OCI-LY7 (cell line): ENCODE measurements around the gene ACVR1C. TPM values are rescaled to one million over a fixed set of nuclear protein-coding genes. Genes with fewer than 3 reads are reported as not detected.
A peak's percentile ranks its signal among the peaks of the same experiment; 100 is the strongest.

Source experiments
- BruUV-seq: library from RNA; stranded (reverse); fragments of 400-500 nt; replicated peaks from 2 replicates; lab custom pipeline; 2021; lab: Mats Ljungman, UMichigan
- CTCF ChIA-PET: fragments of 300-600 bp; sonication (Branson Sonifier 250); formaldehyde crosslinking; loops from one replicate; lab custom pipeline; 2022; ENCODE audit warnings: antibody characterized with exemption; ENCODE audit not compliant: unreplicated experiment; lab: Charles Lee
- POLR2A ChIA-PET: fragments of 300-600 bp; sonication (Branson Sonifier 250); formaldehyde crosslinking; loops from one replicate; lab custom pipeline; 2022; ENCODE audit warnings: antibody characterized with exemption; lab: Charles Lee
- DNase-seq: peaks from one replicate; pipeline ENCODE4 v3.0.0-alpha.2; 2015; ENCODE audit warnings: low spot score
- H2AFZ ChIP-seq: fragments of 200-600 bp; sonication (generic), shearing (Covaris generic); 2 replicates; pipeline ENCODE4 v1.6.1; 2014; ENCODE audit warnings: mild to moderate bottlenecking, antibody characterized with exemption, low read length, moderate library complexity
- H3K27ac ChIP-seq: fragments of 200-600 bp; sonication (generic); 2 replicates; pipeline ENCODE4 v1.5.1; 2014; ENCODE audit warnings: mixed run types, low read depth, mild to moderate bottlenecking, moderate library complexity, low read length, inconsistent platforms; ENCODE audit not compliant: poor library complexity, severe bottlenecking
- H3K36me3 ChIP-seq: fragments of 200-600 bp; sonication (generic); 2 replicates; pipeline ENCODE4 v1.6.1; 2014; ENCODE audit warnings: mild to moderate bottlenecking, antibody characterized with exemption, low read length, moderate library complexity, mixed read lengths; ENCODE audit not compliant: insufficient read depth
- H3K4me1 ChIP-seq: fragments of 200-600 bp; sonication (generic); 2 replicates; pipeline ENCODE4 v1.5.1; 2014; ENCODE audit warnings: mild to moderate bottlenecking, low read length; ENCODE audit not compliant: insufficient read depth, poor library complexity, severe bottlenecking
- H3K4me2 ChIP-seq: fragments of 200-600 bp; sonication (generic); 2 replicates; pipeline ENCODE4 v1.6.1; 2014; ENCODE audit warnings: mild to moderate bottlenecking, low read length
- H3K4me3 ChIP-seq: fragments of 200-600 bp; sonication (generic); 2 replicates; pipeline ENCODE4 v1.5.1; 2014; ENCODE audit warnings: mild to moderate bottlenecking, low read depth, low read length; ENCODE audit not compliant: poor library complexity, severe bottlenecking
- H3K79me2 ChIP-seq: fragments of 200-600 bp; sonication (generic); 2 replicates; pipeline ENCODE4 v1.6.1; 2016; ENCODE audit warnings: low read depth, mild to moderate bottlenecking, low read length, moderate library complexity, mixed read lengths; ENCODE audit not compliant: insufficient read depth
- H3K9me2 ChIP-seq: fragments of 200-600 bp; sonication (generic); 2 replicates; pipeline ENCODE4 v1.6.1; 2016; ENCODE audit warnings: mild to moderate bottlenecking, low read length, mixed read lengths; ENCODE audit not compliant: insufficient read depth
- H3K9me3 ChIP-seq: fragments of 200-600 bp; sonication (generic); 2 replicates; pipeline ENCODE4 v1.6.1; 2014; ENCODE audit warnings: mild to moderate bottlenecking, mixed run types, low read length, mixed read lengths
- H4K20me1 ChIP-seq: fragments of 200-600 bp; sonication (generic); 2 replicates; pipeline ENCODE4 v1.6.1; 2014; ENCODE audit warnings: mild to moderate bottlenecking, antibody characterized with exemption, low read length, moderate library complexity, mixed read lengths; ENCODE audit not compliant: insufficient read depth
- CTCF ChIP-seq: fragments of 200-600 bp; sonication (generic); conservative IDR thresholded peaks from 2 replicates; pipeline ENCODE4 v1.5.1; 2014; ENCODE audit warnings: mild to moderate bottlenecking, antibody characterized with exemption, low read length, moderate library complexity, mixed read lengths
- EZH2phosphoT487 ChIP-seq: fragments of 200-600 bp; sonication (generic); IDR thresholded peaks from 2 replicates; pipeline ENCODE4 v1.6.1; 2018; ENCODE audit warnings: low read depth, borderline replicate concordance, mild to moderate bottlenecking, mixed run types, antibody characterized with exemption, low read length, moderate library complexity, mixed read lengths
- intact Hi-C: fragments of 100-400 bp; cut with micrococcal nuclease; formaldehyde crosslinking; loops from one replicate; pipeline ENCODE4 v1.10.0; 2022; ENCODE audit not compliant: unreplicated experiment
- total RNA-seq, 2 experiments: library from RNA; depleted of rRNA in 1 of 2; stranded (reverse); fragments of >200 nt in 1 of 2; shearing (Covaris generic) in 1 of 2; gene quantifications; 2 replicates each; pipeline ENCODE4 v1.2.3, GENCODE V29; 2014 to 2022

ACVR1C gene
- total RNA-seq, 2 experiments from 2014 or later: 0.03 TPM; not detected in 1

DNA sequence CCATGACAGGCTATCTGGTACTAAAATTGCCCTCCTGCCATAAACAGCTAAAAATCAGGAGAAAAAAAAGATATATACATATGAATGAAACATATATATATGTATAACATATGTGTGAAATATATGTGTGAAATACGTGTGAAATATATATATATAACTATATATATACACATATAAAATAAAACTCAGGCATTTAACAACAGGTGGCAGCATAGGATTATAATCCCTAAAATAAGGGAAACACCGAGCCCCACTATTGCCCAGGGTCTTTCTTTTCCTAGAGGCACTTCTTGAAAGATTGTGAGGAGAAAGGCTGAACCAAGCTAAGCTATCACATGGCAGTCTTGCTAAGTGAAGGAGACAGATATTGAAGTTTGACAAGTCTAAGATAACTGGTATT lies 118.9 kb downstream of the ACVR1C start:
- Histone ChIP-seq H3K9me3 (no peaks in the 10 kb centered on the region), H3K9me2 (no peaks in the 10 kb centered on the region), H3K4me2 (no peak overlapping the region), H3K79me2 (no peaks in the 10 kb centered on the region), H4K20me1 (no peaks in the 10 kb centered on the region), H3K4me1 (no peaks in the 10 kb centered on the region), H3K4me3 (no peak overlapping the region), H3K36me3 (no peaks in the 10 kb centered on the region), H3K27ac (no peak overlapping the region), H2AFZ (no peak overlapping the region)
- intact Hi-C loops: loop anchor here (2.0 to 10.0 kb wide), 2 partner anchors 501 to 1245 kb away; no protein-coding TSS in a partner anchor
- POLR2A ChIA-PET: interaction anchor here (0.6 kb wide), 2 partner anchors 40 to 178 kb away, joined by 3 to 5 read pairs; no protein-coding TSS in a partner anchor
- CTCF ChIA-PET: no interaction called here
- DNase-seq: peak; percentile 11
- no TSS peak for BruUV-seq
- TF ChIP-seq EZH2phosphoT487 (no peak), CTCF (no peak; the same call in 1 of the 2 replicates)

- Histone ChIP-seq H3K36me3 (no peaks in the 10 kb centered on the region), H3K79me2 (no peaks in the 10 kb centered on the region), H4K20me1 (no peaks in the 10 kb centered on the region), H3K4me2 (no peak overlapping the region), H2AFZ (no peak overlapping the region), H3K4me1 (no peaks in the 10 kb centered on the region), H3K27ac (no peak overlapping the region), H3K9me2 (no peaks in the 10 kb centered on the region), H3K9me3 (no peaks in the 10 kb centered on the region), H3K4me3 (no peak overlapping the region)
- no TSS peak for BruUV-seq
- CTCF ChIA-PET: no interaction called here
- POLR2A ChIA-PET: interaction anchor here (0.6 kb wide), 1 partner anchor 297 kb away, joined by 3 read pairs; no protein-coding TSS in a partner anchor
- no peak for TF ChIP-seq EZH2phosphoT487
- no peak for TF ChIP-seq CTCF
- intact Hi-C loops: loop anchor here (2.0 to 10.0 kb wide), 2 partner anchors 502 to 1246 kb away; no protein-coding TSS in a partner anchor
- DNase-seq: no peak
These were observed 120.0 kb downstream of the ACVR1C start for GRCh38 chr2:157508676-157509075.

DNA sequence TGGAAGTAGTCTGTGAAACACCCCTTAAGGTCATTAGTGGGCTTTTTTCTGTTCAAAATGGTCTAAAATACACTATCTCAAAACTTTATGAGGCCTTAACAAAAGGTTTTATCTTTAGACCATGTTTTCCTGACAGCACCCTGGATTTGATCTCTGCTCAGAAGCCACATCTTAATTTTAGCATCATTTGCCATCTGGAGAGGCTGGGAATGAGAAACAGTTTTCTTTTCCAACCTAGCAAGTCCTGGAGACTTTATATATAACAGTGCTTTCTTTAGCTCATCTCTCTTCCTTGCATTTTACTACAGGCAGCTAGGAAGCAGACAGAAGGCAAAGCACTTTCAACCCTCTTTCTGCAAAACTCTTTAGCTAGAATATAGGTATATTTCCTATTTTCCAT lies 122.1 kb downstream of the ACVR1C start:
- intact Hi-C loops: loop anchor here (10.0 kb wide), 1 partner anchor 1248 kb away; no protein-coding TSS in a partner anchor
- H3K9me3 ChIP-seq: no peaks in the 10 kb centered on the region
- H3K4me1 ChIP-seq: no peaks in the 10 kb centered on the region
- H2AFZ ChIP-seq: no peak overlapping the region
- H3K4me2 ChIP-seq: no peak overlapping the region
- DNase-seq: no peak
- no peak for TF ChIP-seq EZH2phosphoT487
- TF ChIP-seq CTCF: no peak
- H4K20me1 ChIP-seq: no peaks in the 10 kb centered on the region
- POLR2A ChIA-PET: interaction anchor here (0.6 kb wide), 1 partner anchor 222 kb away, joined by 3 read pairs; no protein-coding TSS in a partner anchor
- no peak overlapping the region for H3K27ac ChIP-seq
- CTCF ChIA-PET: no interaction called here
- H3K79me2 ChIP-seq: no peaks in the 10 kb centered on the region
- no peak overlapping the region for H3K4me3 ChIP-seq
- H3K36me3 ChIP-seq: no peaks in the 10 kb centered on the region
- BruUV-seq: no TSS peak
- no peaks in the 10 kb centered on the region for H3K9me2 ChIP-seq
